ENCODE measurements around the gene FANCC.

FANCC gene

DNA sequence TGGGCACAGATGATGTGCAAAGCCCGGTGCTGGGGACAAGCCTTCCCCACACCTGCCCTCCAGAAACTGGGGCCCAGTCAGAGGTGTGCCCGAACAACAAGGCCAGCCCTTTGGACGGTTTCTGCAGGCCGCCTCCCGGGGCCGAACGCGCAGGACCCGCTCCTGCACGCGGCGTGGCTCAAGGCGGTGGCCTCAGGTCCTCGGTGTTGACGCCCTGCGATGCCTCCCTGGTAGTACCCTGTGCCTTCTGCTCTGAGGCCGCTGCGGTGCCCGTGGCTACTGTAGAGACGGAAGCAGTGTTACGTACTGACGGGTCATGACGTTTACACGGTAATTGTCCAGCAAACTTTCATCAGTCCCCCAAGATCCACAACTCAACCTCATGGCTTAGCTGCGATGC lies 33.5 kb upstream of the FANCC start:
- TF ChIP-seq, protein P1, sequence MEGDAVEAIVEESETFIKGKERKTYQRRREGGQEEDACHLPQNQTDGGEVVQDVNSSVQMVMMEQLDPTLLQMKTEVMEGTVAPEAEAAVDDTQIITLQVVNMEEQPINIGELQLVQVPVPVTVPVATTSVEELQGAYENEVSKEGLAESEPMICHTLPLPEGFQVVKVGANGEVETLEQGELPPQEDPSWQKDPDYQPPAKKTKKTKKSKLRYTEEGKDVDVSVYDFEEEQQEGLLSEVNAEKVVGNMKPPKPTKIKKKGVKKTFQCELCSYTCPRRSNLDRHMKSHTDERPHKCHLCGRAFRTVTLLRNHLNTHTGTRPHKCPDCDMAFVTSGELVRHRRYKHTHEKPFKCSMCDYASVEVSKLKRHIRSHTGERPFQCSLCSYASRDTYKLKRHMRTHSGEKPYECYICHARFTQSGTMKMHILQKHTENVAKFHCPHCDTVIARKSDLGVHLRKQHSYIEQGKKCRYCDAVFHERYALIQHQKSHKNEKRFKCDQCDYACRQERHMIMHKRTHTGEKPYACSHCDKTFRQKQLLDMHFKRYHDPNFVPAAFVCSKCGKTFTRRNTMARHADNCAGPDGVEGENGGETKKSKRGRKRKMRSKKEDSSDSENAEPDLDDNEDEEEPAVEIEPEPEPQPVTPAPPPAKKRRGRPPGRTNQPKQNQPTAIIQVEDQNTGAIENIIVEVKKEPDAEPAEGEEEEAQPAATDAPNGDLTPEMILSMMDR (IDR thresholded peaks at IDR 0.05; ENCODE audit: extremely low read depth, missing control alignments), result no peak
- no peak for DNase-seq (ENCODE audit: low spot score)

DNA sequence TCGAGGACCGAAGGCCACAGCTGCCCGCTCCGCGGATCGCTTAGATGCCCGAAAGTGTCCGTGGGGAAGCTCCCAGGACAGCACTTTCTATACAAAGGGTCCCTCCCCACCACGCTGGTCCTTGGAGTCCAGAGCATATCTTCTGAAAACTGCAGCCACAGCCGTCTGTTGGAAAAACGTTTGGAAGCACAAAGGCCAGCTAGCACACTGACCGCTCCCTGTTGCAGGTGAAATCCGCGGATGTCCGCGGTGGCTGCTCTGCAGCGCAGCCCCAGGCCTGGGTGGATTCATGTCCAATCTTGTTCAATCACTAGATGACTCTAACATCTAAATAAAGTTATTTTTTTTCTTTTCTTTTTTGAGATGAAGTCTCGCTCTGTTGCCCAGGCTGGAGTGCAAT lies 32.8 kb upstream of the FANCC start:
- no peak for DNase-seq (ENCODE audit: low spot score)
- TF ChIP-seq, protein P1 (IDR thresholded peaks at IDR 0.05; ENCODE audit: extremely low read depth, missing control alignments), result no peak

DNA sequence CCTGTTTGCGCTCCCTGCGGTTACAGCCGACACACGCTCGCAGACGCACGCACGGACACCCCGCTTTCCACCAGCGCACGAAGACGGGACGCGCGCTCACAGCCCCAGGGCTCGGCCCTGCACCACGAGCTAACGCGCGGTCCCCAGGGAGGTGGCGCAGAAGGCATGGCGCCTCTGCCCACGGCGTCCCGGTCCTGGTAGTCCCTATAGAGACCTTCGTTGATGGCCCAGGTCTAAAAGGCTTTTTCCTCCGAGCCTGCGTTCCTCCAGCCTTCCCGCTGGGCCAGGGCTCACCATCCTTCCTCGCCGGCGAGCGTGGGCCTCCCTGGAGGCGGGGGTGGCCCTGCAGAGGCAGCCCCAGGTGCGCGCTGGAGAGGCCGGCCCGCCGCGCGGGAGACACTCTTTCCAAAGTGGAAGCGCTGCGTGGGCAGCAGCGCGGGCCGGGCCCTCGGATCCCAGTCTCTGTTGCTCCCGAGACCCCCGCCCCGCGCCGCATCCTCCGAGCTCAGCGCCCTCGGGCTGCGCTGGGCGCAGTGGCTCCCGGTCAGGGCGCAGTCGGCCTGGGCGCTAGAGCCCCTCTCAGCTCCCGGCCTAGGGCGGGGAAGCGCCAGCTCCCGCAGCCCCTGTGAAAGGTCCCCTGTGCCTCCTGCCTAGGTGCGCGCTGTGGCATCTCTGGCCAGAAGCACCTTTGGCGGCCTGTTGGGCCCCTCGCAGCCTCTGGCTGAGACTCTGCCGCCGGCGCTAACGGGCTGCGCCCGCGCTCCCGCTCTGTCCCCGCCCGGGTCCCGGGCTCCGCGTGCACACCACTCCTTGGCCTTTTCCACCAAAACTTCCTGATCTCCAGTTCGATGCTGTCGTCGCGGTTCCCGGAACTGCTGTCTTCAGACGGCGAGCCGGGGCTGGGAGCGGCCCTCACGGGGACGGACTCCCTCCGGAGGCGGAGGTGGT lies 31.9 kb upstream of the FANCC start:
- DNase-seq (ENCODE audit: low spot score), result peak; percentile 30
- TF ChIP-seq, protein P1 (IDR thresholded peaks at IDR 0.05; ENCODE audit: extremely low read depth, missing control alignments), result no peak

DNA sequence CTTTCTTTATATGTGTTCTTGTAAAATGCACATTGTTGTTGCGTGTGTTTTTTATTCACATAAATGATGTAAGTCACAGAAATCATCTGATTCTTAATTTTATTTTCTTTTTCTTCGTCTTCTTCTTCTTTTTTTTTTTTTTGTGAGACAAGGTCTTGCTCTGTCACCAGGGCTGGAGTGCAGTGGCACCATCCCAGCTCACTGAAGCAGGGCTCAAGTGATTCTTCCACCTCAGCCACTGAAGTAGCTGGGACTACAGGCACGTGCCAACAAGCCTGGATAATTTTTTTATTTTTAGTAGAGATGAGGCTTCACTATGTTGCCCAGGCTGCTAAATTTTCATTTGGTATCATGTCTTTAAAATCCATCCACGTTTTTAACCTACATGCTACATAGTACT lies 28.5 kb upstream of the FANCC start:
- TF ChIP-seq, protein P1 (IDR thresholded peaks at IDR 0.05; ENCODE audit: extremely low read depth, missing control alignments), result no peak

DNA sequence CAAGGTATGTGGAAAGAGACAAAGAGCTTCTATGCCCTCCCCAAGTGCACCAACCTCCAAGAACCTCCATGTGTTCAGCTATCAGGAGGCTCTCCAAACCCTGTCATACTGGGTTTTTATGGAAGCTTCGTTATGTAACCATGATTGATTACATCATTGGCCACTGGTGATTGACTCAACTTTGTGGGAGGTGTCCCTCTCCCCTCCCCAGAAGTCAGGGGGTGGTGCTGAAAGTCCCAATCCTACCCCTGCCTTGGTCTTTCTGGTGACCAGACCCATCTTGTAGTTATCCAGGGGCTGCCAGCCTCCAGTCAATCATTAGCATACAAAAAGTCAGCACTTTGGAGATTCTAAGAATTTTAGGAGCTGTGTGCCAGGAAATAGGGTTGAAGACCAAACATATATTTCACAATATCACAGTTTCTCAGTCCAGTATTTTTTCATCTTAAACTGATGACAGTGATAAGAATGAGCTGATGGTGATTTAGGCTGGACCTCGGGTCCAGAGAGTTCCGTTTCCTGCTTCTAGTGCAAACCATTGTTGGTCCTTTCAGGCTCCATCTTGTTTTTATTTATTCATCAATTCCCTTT lies 27.3 kb upstream of the FANCC start:
- no peak for DNase-seq (ENCODE audit: low spot score)
- TF ChIP-seq, protein P1 (IDR thresholded peaks at IDR 0.05; ENCODE audit: extremely low read depth, missing control alignments), result no peak

More for the DNA sequence above, 28.5 kb upstream of the FANCC start:
- DNase-seq (ENCODE audit: low spot score), result no peak

DNA sequence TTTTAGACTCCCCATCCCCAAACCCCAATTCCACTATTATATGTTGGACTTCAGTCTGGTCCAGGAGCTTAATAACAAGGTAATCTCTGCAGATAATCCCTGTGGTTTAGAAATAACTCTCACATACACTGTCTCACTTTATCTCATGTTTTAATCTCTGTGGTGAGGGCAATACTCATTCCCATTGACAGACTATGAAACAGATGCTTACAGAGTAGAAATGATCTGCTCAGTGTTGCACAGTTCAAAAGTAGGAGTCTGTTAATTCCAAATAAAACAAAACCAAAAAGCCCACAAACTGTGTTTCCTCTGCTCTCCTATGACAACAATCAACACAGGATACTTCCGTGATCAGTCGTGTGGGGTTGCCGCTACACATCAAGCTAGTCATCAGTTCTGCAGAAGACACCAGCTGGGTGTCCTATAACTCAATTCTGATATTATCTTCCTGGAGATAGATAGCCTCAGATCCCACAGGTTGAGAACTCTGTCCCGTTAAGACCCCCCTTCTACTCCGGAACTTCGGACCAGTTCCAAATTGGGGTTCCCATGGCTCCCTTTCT lies 26.3 kb upstream of the FANCC start:
- TF ChIP-seq, protein P1 (IDR thresholded peaks at IDR 0.05; ENCODE audit: extremely low read depth, missing control alignments), result no peak
- DNase-seq (ENCODE audit: low spot score), result no peak

DNA sequence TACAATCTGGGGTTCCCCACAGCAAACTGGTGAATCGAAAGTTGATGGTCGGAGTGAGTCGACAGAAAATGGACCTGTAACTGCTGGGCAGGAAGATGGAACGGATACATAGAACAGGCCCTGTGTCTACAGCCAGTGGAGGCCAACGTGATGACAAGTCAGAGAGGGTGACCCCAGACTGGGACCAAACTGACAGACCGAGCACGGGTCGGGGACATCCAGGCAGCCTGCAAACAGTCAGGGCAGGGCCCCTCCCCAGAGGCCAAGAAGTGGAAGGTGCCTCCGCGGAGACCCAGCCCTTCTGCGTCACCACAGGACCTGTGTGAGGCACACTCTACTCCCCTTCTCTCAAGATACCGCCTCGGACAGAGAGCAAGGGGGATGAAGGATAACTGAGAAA lies 25.1 kb upstream of the FANCC start:
- DNase-seq (ENCODE audit: low spot score), result no peak
- TF ChIP-seq, protein P1 (IDR thresholded peaks at IDR 0.05; ENCODE audit: extremely low read depth, missing control alignments), result no peak

All from GM20000 (cell line).